Measurements from ENCODE around the gene ENO2.
A peak's percentile ranks its signal among the peaks of the same experiment; 100 is the strongest.

The ENO2 gene

GRCh38 chr12:6936636-6937480 lies 22.5 kb downstream of the ENO2 start:
- in situ Hi-C loops (cut with HindIII; ENCODE audit: low pct_unique_long_range_greater_than_20kb, low sequenced_read_pairs) = no loop called here
- DNase-seq (ENCODE audit: low read depth in 1 of 2, low spot score in 1 of 2) = no peak
- TF ChIP-seq JUND (IDR thresholded peaks at IDR 0.05; ENCODE audit: low read depth) = no peak

- DNase-seq (ENCODE audit: low read depth in 1 of 2, low spot score in 1 of 2) = peak; percentile 36 to 90
- no peak for TF ChIP-seq JUND (IDR thresholded peaks at IDR 0.05; ENCODE audit: low read depth)
- in situ Hi-C loops (cut with HindIII; ENCODE audit: low pct_unique_long_range_greater_than_20kb, low sequenced_read_pairs) = no loop called here
Observed at GRCh38 chr12:6937481-6938352, 23.3 kb downstream of the ENO2 start.

- no peak for DNase-seq (ENCODE audit: low read depth in 1 of 2, low spot score in 1 of 2)
- in situ Hi-C loops (cut with HindIII; ENCODE audit: low pct_unique_long_range_greater_than_20kb, low sequenced_read_pairs) = no loop called here
- no peak for TF ChIP-seq JUND (IDR thresholded peaks at IDR 0.05; ENCODE audit: low read depth)
Observed at GRCh38 chr12:6938353-6939190, 24.2 kb downstream of the ENO2 start.

- no peak for TF ChIP-seq JUND (IDR thresholded peaks at IDR 0.05; ENCODE audit: low read depth)
- DNase-seq (ENCODE audit: low read depth in 1 of 2, low spot score in 1 of 2) = no peak
- in situ Hi-C loops (cut with HindIII; ENCODE audit: low pct_unique_long_range_greater_than_20kb, low sequenced_read_pairs) = no loop called here
Observed at GRCh38 chr12:6939191-6939540, 24.8 kb downstream of the ENO2 start.

- no peak for DNase-seq (ENCODE audit: low read depth in 1 of 2, low spot score in 1 of 2)
- TF ChIP-seq JUND (IDR thresholded peaks at IDR 0.05; ENCODE audit: low read depth) = no peak
- in situ Hi-C loops (cut with HindIII; ENCODE audit: low pct_unique_long_range_greater_than_20kb, low sequenced_read_pairs) = no loop called here
Observed at GRCh38 chr12:6941267-6941666, 26.9 kb downstream of the ENO2 start.

GRCh38 chr12:6941782-6942181 lies 27.4 kb downstream of the ENO2 start:
- in situ Hi-C loops (cut with HindIII; ENCODE audit: low pct_unique_long_range_greater_than_20kb, low sequenced_read_pairs) = no loop called here
- DNase-seq (ENCODE audit: low read depth in 1 of 2, low spot score in 1 of 2) = no peak
- TF ChIP-seq JUND (IDR thresholded peaks at IDR 0.05; ENCODE audit: low read depth) = no peak

GRCh38 chr12:6942331-6942665 lies 27.9 kb downstream of the ENO2 start:
- no peak for TF ChIP-seq JUND (IDR thresholded peaks at IDR 0.05; ENCODE audit: low read depth)
- DNase-seq (ENCODE audit: low read depth in 1 of 2, low spot score in 1 of 2) = no peak
- in situ Hi-C loops (cut with HindIII; ENCODE audit: low pct_unique_long_range_greater_than_20kb, low sequenced_read_pairs) = no loop called here

GRCh38 chr12:6943389-6943721 lies 29.0 kb downstream of the ENO2 start:
- no peak for TF ChIP-seq JUND (IDR thresholded peaks at IDR 0.05; ENCODE audit: low read depth)
- in situ Hi-C loops (cut with HindIII; ENCODE audit: low pct_unique_long_range_greater_than_20kb, low sequenced_read_pairs) = no loop called here
- peak; percentile 73 to 85 for DNase-seq (ENCODE audit: low read depth in 1 of 2, low spot score in 1 of 2)

GRCh38 chr12:6943722-6944380 lies 29.5 kb downstream of the ENO2 start, which contains the start of the genes C12orf57 and RNU7-1:
TSS of gene C12orf57 (plus strand) at chr12:6944022. CDS start at chr12:6944122, 100 bp downstream.
TSS of gene RNU7-1 (plus strand) at chr12:6943816.
- in situ Hi-C loops (cut with HindIII; ENCODE audit: low pct_unique_long_range_greater_than_20kb, low sequenced_read_pairs) = no loop called here

GRCh38 chr12:6944381-6945186 lies 30.2 kb downstream of the ENO2 start:
- TF ChIP-seq JUND (IDR thresholded peaks at IDR 0.05; ENCODE audit: low read depth) = no peak
- peak in 1 of 2 experiments; percentile 86 for DNase-seq (ENCODE audit: low read depth in 1 of 2, low spot score in 1 of 2)
- in situ Hi-C loops (cut with HindIII; ENCODE audit: low pct_unique_long_range_greater_than_20kb, low sequenced_read_pairs) = no loop called here

More at GRCh38 chr12:6943722-6944380, 29.5 kb downstream of the ENO2 start, which contains the start of the genes C12orf57 and RNU7-1:
- peak; percentile 45; the same call in 1 of the 2 replicates for TF ChIP-seq JUND (IDR thresholded peaks at IDR 0.05; ENCODE audit: low read depth)
- peak in 1 of 2 experiments; percentile 84 for DNase-seq (ENCODE audit: low read depth in 1 of 2, low spot score in 1 of 2)

GRCh38 chr12:6945613-6946012 lies 31.2 kb downstream of the ENO2 start:
- TF ChIP-seq JUND (IDR thresholded peaks at IDR 0.05; ENCODE audit: low read depth) = no peak
- in situ Hi-C loops (cut with HindIII; ENCODE audit: low pct_unique_long_range_greater_than_20kb, low sequenced_read_pairs) = no loop called here
- no peak for DNase-seq (ENCODE audit: low read depth in 1 of 2, low spot score in 1 of 2)
